Endothelial cell of umbilical vein (primary cell): ENCODE data around the gene SPAG17. TPM values are rescaled to one million over a fixed set of nuclear protein-coding genes. Genes with fewer than 3 reads are reported as not detected.
"Not testable (repeated sequence)": the region's sequence is repeated elsewhere in the genome, so short reads cannot be mapped to it uniquely, and the experiment has no call there.

ENCODE experiments used
- BruUV-seq: library from RNA; stranded (reverse); fragments of 400-500 nt; replicated peaks from 2 replicates; lab custom pipeline; 2021; lab: Mats Ljungman, UMichigan
- CTCF ChIA-PET: fragments of 300-600, 350-600 bp; sonication (Branson Sonifier 250); formaldehyde crosslinking; loops from one replicate; lab custom pipeline; 2021; ENCODE audit warnings: antibody characterized with exemption, inconsistent platforms; lab: Charles Lee
- POLR2A ChIA-PET: fragments of 300-600, 350-600 bp; sonication (Branson Sonifier 250); formaldehyde crosslinking; loops from one replicate; lab custom pipeline; 2021; ENCODE audit warnings: antibody characterized with exemption, inconsistent platforms; lab: Charles Lee
- DNase-seq: peaks from one replicate; pipeline ENCODE4 v3.0.0-alpha.2; 2011; ENCODE audit warnings: low read depth, low spot score
- FAIRE-seq: peaks from 2 replicates; lab custom pipeline; 2011; peaks lifted over from hg19 to GRCh38; lab: Jason Lieb, UNC
- H2AFZ ChIP-seq: 2 replicates; pipeline ENCODE4 v1.6.0; 2012; ENCODE audit warnings: low read depth, low read length, control low read depth, inconsistent platforms
- H3K27ac ChIP-seq: 2 replicates; pipeline ENCODE4 v1.5.1; 2011; ENCODE audit warnings: low read depth, mild to moderate bottlenecking, control low read depth, low read length, moderate library complexity; ENCODE audit not compliant: insufficient read depth
- H3K27me3 ChIP-seq, 2 experiments: 2 replicates each; pipeline versions ENCODE4 v1.6.0 to v1.6.1; 2011; ENCODE audit warnings: low read length in 2 of 2, mixed read lengths in 1 of 2; ENCODE audit not compliant: control insufficient read depth in 2 of 2, insufficient read depth in 2 of 2
- H3K36me3 ChIP-seq, 2 experiments: 2 replicates in 1 of 2; 3 replicates in 1 of 2; pipeline ENCODE4 v1.5.1; 2011; ENCODE audit warnings: low read length in 2 of 2, mild to moderate bottlenecking in 1 of 2, moderate library complexity in 1 of 2; ENCODE audit not compliant: control insufficient read depth in 2 of 2, insufficient read depth in 2 of 2; ENCODE audit errors: extremely low read depth in 1 of 2
- H3K4me1 ChIP-seq: 3 replicates; pipeline ENCODE4 v1.5.1; 2011; ENCODE audit warnings: mild to moderate bottlenecking, low read length; ENCODE audit not compliant: control insufficient read depth, insufficient read depth; ENCODE audit errors: extremely low read depth
- H3K4me2 ChIP-seq: 2 replicates; pipeline ENCODE4 v1.6.1; 2011; ENCODE audit warnings: low read length, control low read depth, mixed read lengths; ENCODE audit not compliant: insufficient read depth
- H3K4me3 ChIP-seq, 3 experiments: fragments of 200-600 bp in 1 of 3; sonication (generic), shearing (Covaris generic) in 1 of 3; replicated peaks in 1 of 3; 2 replicates each; pipeline ENCODE4 v1.5.1; 2011 to 2016; ENCODE audit warnings: control low read depth in 3 of 3, low read length in 3 of 3, mild to moderate bottlenecking in 2 of 3, inconsistent platforms in 1 of 3, low read depth in 1 of 3, moderate library complexity in 1 of 3; ENCODE audit not compliant: insufficient read depth in 1 of 3
- H3K79me2 ChIP-seq: 2 replicates; pipeline ENCODE4 v1.6.0; 2012; ENCODE audit warnings: low read length, inconsistent platforms; ENCODE audit not compliant: control insufficient read depth, insufficient read depth
- H3K9ac ChIP-seq: replicated peaks from 2 replicates; pipeline ENCODE3; 2011; ENCODE audit warnings: low read length, control low read depth; ENCODE audit not compliant: insufficient read depth; ENCODE audit errors: extremely low read depth
- H3K9me1 ChIP-seq: replicated peaks from 3 replicates; pipeline ENCODE4 v1.6.0; 2011; ENCODE audit warnings: mild to moderate bottlenecking, low read length; ENCODE audit not compliant: control insufficient read depth, insufficient read depth; ENCODE audit errors: extremely low read depth
- H3K9me3 ChIP-seq: replicated peaks from 2 replicates; pipeline ENCODE4 v1.5.1; 2012; ENCODE audit warnings: low read length, inconsistent platforms; ENCODE audit not compliant: control insufficient read depth, insufficient read depth
- H4K20me1 ChIP-seq: replicated peaks from 2 replicates; pipeline ENCODE3; 2011; ENCODE audit warnings: mild to moderate bottlenecking, low read length; ENCODE audit not compliant: control insufficient read depth, insufficient read depth; ENCODE audit errors: extremely low read depth
- EZH2 ChIP-seq: IDR thresholded peaks from 2 replicates; pipeline ENCODE4 v1.6.1; 2012; ENCODE audit warnings: borderline replicate concordance, low read depth, mild to moderate bottlenecking, moderate library complexity, low read length, inconsistent platforms; ENCODE audit not compliant: severe bottlenecking
- FOS ChIP-seq: IDR thresholded peaks from 2 replicates; pipeline ENCODE4 v1.6.1; 2011; ENCODE audit warnings: mild to moderate bottlenecking, low read length, moderate library complexity, borderline replicate concordance; ENCODE audit not compliant: insufficient read depth
- GATA2 ChIP-seq: IDR thresholded peaks from 2 replicates; pipeline ENCODE4 v1.7.0; 2011; ENCODE audit warnings: low read depth, mild to moderate bottlenecking, moderate library complexity, mixed read lengths, low read length; ENCODE audit not compliant: insufficient read length, insufficient read depth
- JUN ChIP-seq: IDR thresholded peaks from 2 replicates; pipeline ENCODE4 v1.6.1; 2011; ENCODE audit warnings: borderline replicate concordance, low read depth; ENCODE audit not compliant: insufficient read length, insufficient read depth
- MYC ChIP-seq: IDR thresholded peaks from one replicate; pipeline ENCODE4 v1.6.1; 2011; ENCODE audit warnings: mild to moderate bottlenecking, low read depth, low read length
- POLR2A ChIP-seq: IDR thresholded peaks from 2 replicates; pipeline ENCODE4 v1.6.1; 2012; ENCODE audit warnings: low read depth, mild to moderate bottlenecking, control low read depth, low read length
- POLR2AphosphoS5 ChIP-seq: IDR thresholded peaks from 2 replicates; pipeline ENCODE4 v1.6.1; 2012; ENCODE audit warnings: low read depth, mild to moderate bottlenecking, control low read depth, low read length, moderate library complexity; ENCODE audit not compliant: insufficient read depth
- dilution Hi-C: fragments of 300-500 bp; cut with MboI; formaldehyde crosslinking; loops from one replicate; pipeline ENCODE4 v1.15.0; 2019; ENCODE audit warnings: low sequenced_read_pairs; ENCODE audit not compliant: extremely low pct_ligation_motif_present
- intact Hi-C: fragments of 100-400 bp; cut with micrococcal nuclease; formaldehyde crosslinking; loops from one replicate; pipeline ENCODE4 v1.10.0; 2022
- polyA plus RNA-seq, 4 experiments: library from polyadenylated mRNA; depleted of rRNA in 3 of 4; stranded (reverse) in 3 of 4; unstranded in 1 of 4; fragments of >200 nt; gene quantifications; 2 replicates each; pipeline versions ENCODE4 v1.2.1 to v1.2.3, GENCODE V29; 2011 to 2012; ENCODE audit warnings: missing spikeins in 1 of 4
- total RNA-seq: library from RNA; stranded (reverse); gene quantifications from 2 replicates; pipeline ENCODE4 v1.2.3, GENCODE V29; 2021
- TF ChIP-seq, protein P1 (sequence below): IDR thresholded peaks from 2 replicates; pipeline ENCODE4 v1.6.1; 2011; ENCODE audit not compliant: insufficient read depth, insufficient read length
- TF ChIP-seq, protein P2 (sequence below), 2 donors: IDR thresholded peaks; 1 replicate in 1 of 2; 2 replicates in 1 of 2; pipeline ENCODE4 v1.5.1; 2011; ENCODE audit warnings: low read length in 2 of 2, mild to moderate bottlenecking in 2 of 2, moderate library complexity in 2 of 2, control low read depth in 1 of 2, inconsistent platforms in 1 of 2, low read depth in 1 of 2; ENCODE audit not compliant: insufficient read depth in 1 of 2; ENCODE audit errors: extremely low read depth in 1 of 2

The SPAG17 gene
- total and polyA plus RNA-seq, 2 donors (not counting 3 experiments of a cell fraction or from before 2014, with no cell fraction given): not detected

DNA sequence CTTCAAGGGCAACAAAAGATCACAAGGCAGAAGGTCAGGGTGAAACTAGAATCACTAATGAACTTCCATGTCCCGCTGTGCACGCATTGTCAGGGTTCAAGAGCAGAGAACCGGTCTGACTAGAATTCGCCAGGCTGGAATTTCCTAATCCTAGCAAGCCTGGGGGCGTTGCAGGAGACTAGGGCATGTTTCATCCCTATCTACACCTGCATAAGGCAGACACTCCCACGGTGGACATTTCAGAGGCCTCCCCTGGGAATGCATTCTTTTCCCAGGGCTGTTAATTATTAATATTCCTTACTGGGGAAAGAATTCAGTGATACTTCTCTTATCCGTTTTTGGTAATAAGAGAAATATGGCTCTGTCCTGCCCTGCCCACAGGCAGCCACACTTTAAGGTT, 262.3 kb downstream of the SPAG17 start:
- H3K4me3 ChIP-seq, DNase-seq, H3K9me3 ChIP-seq, dilution Hi-C loops, H3K4me2 ChIP-seq, BruUV-seq, H3K36me3 ChIP-seq, POLR2A ChIA-PET, intact Hi-C loops, H2AFZ ChIP-seq, H3K9ac ChIP-seq, H3K9me1 ChIP-seq, FAIRE-seq, H3K27ac ChIP-seq, H3K27me3 ChIP-seq, CTCF ChIA-PET, H4K20me1 ChIP-seq, H3K4me1 ChIP-seq: not testable (repeated sequence)
- H3K79me2 ChIP-seq: peaks cover 16% of the 10 kb centered on the region

DNA sequence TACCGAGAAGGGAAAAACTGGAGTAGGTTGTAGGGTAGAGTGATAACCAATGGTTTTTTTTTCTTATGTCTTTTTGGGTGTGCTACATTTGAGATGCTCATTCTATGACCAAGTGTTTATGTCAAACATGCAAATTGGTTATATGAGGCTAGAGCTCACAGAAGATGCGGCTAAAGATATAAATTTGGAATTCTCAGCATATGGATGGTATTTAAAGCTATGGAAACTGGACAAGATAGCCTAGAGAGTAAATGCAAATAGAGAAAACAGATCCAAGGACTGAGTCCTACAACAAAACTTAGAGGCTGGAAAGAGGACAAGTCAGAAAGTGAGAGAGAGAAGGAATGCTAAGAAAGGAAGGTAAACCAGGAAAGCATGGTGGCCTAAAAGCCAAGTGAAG, 263.0 kb downstream of the SPAG17 start:
- Histone ChIP-seq H3K4me2 (no peak overlapping the region), H3K9me1 (no peaks in the 10 kb centered on the region), H4K20me1 (no peaks in the 10 kb centered on the region), H3K4me3 (no peak overlapping the region), H3K27ac (no peak overlapping the region), H3K9ac (no peak overlapping the region), H2AFZ (no peak overlapping the region), H3K79me2 (peaks cover 12% of the 10 kb centered on the region), H3K36me3 (peaks cover 0 to 2% of the 10 kb centered on the region in 2 experiments), H3K4me1 (no peaks in the 10 kb centered on the region), H3K27me3 (no peaks in the 10 kb centered on the region), H3K9me3 (no peaks in the 10 kb centered on the region)
- ChIA-PET CTCF (no interaction called here), POLR2A (no interaction called here)
- dilution Hi-C loops (no loop called here), intact Hi-C loops (no loop called here)
- no TSS peak for BruUV-seq
- FAIRE-seq (no peak), DNase-seq (no peak)
- TF ChIP-seq, protein P1, sequence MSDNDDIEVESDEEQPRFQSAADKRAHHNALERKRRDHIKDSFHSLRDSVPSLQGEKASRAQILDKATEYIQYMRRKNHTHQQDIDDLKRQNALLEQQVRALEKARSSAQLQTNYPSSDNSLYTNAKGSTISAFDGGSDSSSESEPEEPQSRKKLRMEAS: no peak
- TF ChIP-seq POLR2AphosphoS5 (no peak), FOS (no peak), POLR2A (no peak), GATA2 (no peak), EZH2 (no peak), JUN (no peak), MYC (no peak)
- TF ChIP-seq, protein P2, sequence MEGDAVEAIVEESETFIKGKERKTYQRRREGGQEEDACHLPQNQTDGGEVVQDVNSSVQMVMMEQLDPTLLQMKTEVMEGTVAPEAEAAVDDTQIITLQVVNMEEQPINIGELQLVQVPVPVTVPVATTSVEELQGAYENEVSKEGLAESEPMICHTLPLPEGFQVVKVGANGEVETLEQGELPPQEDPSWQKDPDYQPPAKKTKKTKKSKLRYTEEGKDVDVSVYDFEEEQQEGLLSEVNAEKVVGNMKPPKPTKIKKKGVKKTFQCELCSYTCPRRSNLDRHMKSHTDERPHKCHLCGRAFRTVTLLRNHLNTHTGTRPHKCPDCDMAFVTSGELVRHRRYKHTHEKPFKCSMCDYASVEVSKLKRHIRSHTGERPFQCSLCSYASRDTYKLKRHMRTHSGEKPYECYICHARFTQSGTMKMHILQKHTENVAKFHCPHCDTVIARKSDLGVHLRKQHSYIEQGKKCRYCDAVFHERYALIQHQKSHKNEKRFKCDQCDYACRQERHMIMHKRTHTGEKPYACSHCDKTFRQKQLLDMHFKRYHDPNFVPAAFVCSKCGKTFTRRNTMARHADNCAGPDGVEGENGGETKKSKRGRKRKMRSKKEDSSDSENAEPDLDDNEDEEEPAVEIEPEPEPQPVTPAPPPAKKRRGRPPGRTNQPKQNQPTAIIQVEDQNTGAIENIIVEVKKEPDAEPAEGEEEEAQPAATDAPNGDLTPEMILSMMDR (IDR thresholded peaks at IDR 0.05; ENCODE audit: extremely low read depth in 1 of 2, insufficient read depth in 1 of 2, low read depth in 1 of 2, low read length in 2 of 2): no peak
